Activated gamma-delta T cell treated with anti-CD3 and anti-CD28 coated beads, Interleukin-2, amount 50 U/mL, for 16 hours (primary cell): ENCODE measurements around the gene IL17B.

ENCODE experiments used
- DNase-seq: peaks from one replicate; pipeline ENCODE4 v3.0.0-alpha.2; 2020; ENCODE audit warnings: low read depth

Gene IL17B

DNA sequence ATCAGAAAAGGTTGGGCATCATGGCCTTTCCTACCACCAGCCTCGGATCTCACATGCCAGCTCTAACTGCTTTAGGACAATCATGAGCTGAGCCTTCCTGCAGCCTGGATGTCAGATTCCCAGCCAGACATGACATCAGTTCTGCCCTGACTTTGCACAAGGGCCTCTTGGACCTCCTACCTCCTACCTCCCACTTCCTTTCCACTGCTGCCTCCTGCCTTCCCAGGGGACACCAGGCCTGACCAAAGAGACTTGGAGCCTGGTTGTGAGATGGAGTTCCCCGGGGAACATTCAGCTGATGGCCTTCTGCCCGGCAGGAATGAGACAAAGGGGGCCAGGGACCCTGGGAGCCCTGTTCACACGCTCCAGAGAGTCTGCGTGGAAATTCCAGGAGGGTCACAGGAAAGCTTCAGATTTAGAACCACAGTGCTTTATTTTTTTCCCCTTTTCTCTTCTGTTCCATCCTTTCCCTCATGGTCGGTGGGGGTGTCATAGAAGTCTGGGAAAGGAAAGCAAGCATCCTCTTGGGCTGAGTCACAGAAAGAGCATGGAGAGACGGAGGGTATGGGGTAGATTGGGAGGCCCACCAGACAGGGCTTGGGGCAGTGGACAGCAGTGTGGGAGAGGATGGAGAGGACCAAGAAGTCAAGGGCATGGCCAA lies 35.4 kb upstream of the IL17B start:
- no peak for DNase-seq

DNA sequence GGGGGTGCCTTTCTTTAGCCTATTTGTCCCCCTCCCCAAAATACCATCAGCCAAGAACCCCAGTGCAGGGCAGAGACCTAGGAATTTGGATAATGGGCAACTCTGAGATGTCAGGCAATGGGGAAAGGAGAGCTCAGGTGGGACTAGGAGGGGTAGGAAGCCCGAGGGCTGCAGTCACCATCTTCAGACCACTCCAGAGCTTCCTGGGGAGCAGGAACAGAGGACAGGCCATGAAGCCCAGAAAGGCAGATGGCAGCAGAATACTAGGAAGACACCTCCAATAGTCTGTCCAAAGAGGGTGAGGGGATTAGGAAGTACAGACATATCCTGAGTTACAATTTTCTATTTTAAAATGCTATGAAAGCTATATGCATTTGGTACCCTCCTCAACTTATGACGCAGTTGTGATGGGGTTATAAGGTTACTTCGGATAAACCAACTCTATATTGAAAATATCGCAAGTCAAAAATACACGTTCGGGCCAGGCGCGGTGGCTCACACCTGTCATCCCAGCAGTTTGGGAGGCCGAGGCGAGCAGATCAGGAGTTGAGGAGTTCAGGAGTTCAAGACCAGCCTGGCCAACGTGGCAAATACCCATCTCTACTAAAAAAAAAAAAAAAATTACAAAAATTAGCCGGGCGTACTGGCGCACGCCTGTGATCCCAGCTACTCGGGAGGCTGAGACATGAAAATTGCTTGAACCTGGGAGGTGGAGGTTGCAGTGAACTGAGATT lies 34.6 kb upstream of the IL17B start:
- no peak for DNase-seq

DNA sequence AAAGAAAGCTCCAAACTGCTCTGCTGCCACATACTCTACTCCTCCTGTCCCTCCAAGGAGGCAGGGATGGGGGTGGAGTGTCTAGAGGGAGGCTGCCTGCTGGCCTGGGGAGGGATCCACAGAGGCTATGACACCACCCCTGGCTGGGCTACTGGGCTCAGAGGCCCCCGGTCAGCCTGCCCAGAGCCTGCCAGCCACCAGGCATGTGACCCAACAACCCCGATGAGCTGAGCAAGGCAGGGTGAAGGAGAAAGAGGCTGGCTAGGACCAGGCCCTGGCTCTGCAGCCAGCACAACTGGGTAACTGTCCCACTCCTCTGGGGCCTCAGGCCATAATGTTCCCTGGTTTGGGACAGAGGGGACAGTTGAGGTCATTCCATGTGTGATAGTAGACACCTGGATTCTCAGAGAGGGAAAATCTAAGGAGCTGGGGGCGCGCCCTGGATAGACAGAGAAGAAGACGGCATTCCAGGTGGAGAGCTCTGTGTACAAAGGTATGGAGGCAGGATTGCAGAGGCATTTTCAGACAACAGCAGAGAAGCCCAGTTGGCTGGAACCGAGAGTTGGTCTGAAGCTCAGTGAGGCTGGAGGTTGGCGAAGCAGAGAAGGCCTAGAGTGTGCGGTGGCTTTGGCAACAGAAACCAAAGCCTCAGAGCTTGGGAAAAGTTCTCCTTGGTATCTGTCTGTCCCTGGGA lies 33.8 kb upstream of the IL17B start:
- no peak for DNase-seq

DNA sequence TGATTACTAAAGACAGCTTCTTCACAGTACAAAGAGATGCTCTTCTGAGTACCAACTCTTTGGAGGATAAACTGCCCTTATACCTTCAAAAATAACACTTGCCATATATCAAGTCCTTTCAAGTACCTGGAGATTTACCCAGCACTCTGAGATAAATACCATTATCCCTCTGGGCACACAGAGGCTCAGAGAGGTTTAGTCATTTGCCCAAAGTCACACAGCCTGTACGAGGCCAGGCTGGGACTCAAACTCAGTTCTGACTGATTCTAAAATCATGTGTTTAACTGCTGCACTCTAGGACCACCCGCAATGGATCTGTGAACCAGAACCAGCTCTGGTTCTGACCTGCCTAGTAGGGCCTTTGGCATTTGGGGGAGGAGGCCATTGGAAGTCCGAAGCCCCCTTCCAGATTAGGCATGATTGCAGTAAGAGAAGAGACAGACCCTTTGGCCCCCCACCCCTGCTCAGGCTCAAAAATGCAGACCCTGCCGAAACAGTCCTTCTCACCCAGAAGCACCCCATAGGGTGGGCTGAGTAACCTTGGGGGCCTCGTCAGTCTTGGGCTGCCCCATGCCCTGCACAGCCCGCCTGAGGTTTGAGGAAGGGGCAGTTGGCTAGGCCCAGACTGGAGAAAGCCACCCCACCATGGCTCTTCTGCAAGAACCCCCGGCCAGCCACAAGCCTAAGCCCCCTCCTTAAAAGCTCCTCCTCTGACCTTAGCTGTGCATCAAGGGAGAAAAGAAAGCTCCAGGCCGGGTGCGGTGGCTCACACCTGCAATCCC lies 32.8 kb upstream of the IL17B start:
- DNase-seq, result no peak

DNA sequence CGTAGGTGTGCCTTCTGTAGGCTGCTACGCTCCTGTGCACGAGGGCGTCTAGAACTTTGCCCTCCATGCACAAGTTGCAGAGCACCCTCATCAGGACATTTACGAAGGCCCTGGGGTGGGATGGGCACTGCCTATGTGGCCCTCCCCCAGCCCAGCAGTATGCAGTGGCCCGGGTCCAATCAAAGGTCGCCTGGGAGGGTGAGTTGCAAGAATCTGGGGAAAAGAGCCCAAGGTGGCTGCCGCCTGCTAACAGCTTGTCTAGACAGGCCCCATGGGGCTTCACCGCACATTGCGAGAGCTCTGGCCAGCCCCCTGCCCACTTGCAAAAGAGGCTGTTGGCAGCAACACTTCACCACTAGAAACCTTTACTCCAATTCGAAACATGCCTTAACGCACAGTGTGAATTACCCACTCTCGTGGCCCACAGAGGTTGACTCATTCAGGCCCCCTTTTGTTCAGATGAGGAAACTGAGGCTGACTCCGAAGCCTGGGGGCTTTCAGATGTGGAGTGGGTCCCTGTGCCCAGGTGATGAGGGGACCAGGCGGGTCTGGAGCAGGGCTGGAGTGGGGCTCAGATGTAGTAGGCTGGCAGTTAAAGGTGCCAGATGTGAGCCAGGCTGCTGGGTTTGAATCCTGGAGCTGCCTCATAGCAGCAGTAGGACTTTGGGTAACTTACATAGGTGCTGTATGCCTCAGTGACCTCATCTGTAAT lies 31.8 kb upstream of the IL17B start:
- no peak for DNase-seq

DNA sequence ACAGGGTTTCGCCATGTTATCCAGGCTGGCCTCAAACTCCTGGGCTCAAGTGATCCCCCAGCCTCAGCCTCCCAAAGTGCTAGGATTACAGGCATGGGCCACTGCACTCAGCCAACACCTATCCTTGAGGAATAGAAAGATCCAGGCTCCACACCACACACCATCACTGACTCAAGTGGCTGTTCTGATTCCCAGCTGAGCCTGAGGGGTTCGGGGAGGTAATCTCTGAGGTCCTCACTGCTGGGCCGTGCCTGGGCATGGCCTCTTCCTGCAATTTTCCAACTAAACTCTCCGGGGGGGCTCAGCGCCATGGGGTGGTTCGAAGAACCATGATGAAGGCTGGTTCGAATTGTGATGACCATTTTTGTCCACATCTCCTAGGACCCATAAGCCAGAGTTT lies 31.0 kb upstream of the IL17B start:
- no peak for DNase-seq

DNA sequence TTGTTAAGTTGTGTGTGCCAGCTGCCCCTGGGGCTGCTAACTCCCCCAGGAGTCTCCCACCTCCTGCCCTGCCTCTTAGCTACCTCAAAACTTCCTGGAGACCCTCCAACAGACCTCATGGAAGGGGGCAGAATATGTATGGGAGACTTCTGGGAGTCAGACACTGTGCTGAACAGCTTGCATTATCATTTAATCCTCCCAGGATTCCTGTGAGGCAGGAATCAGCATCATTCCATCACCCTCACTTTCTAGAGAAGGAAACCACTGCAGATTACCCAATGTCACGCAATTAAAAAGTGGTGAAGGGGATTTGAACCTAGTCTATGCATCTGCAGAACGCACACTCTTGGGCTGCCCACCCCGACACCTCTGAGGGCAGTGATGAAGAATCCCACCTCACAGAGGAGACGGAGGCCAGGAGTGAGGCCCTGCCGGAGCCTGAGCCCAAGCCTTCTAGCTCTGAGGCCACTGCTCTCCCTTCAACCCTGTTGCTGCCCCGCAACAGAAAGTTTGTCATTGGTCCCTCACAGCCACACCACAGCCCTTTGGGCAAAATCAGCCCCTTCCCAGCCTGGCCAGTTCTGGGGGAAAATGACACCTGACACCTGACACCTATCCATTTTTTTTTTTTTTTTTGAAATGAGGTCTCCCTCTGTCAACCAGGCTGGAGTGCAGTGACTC lies 30.3 kb upstream of the IL17B start:
- DNase-seq, result no peak

DNA sequence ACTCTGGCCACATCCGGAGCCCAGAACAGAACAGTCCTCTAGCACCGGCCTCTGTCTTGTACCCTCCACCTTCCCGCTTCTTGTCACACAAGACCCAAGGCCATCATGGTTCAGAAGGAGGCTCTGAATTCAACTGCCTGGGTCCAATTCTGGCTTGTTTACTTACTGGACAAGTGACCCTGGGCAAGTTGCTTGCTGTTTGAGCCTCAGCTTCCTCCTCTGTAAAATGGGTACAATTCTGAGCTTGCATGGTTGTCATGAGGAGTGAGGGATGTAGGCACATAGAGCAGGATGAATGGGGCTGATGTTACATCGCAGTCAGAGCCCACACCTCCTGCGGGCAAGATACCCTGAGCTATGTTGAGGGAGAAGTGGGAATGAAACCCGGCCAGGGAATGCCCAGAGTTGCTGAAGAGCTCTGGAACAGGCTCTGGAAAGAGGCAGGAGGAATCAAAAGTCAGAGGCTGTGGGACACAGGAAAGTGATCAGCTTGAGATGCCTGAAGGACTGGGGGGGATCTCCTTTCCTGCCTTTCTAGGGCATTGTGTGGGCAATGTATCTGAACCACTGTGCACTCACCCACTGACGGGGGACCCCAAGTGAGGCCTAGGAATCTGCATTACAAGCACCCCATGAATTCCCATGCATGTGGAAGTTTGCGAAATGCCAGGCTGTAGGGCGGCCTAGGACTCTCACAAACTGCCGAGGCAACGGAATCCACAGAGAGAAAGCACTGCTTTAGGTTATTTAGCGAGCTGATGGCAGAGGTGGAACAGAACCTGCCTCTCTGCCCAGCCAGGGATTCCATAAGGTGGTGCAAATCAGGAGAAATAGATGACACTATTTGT lies 29.4 kb upstream of the IL17B start:
- no peak for DNase-seq

DNA sequence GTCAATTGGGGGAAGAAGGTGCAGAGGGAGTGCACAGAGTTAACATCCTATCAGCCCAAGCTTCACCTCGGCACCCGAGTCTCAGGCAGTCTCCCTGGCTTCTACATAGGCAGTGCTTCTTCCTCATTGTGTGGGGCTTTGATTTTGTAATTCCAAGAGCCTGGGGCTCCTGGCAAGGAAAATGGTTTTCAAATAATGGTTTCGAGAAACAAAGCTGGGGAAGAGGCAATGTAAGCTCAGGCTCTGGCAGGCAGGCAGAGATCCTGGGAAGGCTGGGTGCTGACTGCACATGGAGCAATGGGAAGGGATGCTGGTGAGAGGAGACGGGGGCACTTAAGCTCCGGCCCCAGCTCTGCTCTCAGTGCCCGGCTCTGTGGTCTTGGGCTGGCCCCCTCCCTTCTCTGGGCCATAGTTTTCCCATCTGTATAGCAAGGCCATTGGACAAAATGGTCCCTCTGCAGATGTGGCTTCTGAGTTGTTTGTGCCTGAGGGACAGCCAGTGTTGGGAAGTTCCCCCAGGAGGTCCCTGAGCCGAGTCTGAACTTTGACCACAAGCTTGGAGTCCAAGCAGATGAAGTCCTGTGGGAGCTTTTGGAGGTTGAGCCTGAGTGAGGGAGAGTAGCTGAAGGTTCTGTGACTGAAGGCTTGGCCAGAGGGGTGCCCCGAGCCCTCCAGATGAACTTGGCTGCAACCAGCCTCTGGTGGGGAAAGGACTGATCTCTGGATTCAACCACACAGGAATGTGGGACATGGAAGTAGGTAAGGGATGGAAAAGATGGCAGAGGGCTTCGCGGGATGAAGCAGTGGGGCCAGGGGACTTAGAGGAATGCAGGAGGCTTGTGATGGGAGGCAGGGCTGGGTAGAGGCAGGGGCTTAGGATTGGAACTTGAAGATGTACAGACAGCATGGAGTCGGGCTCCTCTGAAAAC lies 28.5 kb upstream of the IL17B start:
- no peak for DNase-seq

DNA sequence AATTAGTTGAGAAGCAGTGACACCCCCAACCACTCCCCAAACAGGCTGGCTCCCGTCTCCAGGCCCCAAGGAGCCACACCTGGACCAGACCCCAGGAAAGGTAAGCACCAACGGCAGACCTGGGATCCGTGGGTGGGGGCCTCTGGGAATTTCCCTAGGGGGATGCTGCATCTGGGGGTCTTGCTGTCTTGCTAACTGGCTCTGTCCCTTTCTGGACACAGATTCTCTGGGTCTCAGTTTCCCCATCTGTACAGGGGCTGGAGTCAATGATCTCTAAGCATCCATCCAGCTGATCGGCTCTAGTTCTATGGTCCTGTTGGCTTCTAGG lies 27.9 kb upstream of the IL17B start:
- DNase-seq, result no peak

DNA sequence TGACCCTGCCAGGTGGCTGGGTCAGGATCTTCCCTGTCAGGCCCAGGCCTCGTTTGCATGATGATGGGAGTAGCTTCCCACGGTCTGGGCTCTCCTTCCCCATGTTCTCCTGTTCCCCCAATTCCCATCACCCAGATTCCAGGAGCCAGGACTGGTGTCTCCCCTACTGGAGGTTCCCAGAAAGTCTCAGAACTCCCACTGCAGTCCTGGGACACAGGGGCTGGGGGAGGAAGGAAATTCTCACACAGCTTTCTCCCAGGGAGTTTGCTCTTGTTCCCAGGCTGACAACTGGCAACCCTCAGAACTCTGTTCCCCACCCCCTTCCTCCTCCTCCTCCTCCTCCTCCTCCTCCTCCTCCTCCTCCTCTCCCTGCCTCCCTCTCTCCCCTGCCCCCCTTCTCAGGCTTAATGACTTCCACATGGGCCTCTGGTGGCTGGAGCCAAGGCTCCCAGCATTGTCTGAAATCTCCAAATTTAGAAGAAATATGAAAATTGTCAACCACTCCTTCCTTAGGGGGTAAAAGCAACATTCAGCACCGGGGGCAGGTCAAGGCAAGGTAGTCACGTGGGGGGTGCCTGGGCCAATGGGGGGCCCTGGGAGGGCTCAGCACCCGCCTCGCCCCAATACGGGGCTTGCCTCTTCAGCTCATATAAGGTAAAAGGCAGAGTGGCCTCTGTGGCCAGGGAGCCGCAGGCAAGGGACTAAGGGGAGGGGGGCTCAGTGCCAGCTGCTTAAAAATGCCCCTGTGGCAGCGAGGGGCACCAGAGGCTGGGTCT lies 27.3 kb upstream of the IL17B start:
- no peak for DNase-seq

DNA sequence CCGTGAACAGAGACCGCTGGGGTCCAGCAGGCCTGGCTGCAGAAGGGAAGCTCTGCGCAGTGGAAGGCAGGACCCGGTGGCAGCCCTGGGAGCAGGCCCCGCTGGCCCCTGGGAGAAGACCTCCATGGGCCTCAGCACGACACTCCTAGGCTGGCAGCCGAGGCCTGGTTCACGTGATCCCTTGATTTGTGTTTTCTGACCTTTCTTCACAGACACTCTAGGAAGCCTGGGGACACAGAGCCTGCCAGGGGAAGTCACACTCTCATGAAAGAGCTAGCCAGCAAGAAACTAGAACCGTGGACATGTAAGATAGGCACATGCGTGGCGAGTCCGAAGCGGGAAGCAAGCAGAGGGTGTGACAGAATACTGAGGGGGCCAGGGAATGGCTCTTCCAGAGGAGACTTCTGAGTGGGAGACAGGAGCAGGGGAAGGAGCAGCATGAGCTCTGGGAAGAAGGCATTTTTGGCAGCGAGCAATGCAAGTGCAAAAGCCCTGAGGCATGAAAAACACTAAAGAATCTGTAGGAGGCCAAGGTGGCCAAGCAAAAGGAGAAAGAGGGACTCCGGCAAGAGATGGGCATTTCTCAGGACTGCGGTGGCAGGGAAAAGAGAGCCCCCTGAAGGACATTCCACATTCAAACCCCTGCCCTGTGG lies 26.6 kb upstream of the IL17B start:
- no peak for DNase-seq

DNA sequence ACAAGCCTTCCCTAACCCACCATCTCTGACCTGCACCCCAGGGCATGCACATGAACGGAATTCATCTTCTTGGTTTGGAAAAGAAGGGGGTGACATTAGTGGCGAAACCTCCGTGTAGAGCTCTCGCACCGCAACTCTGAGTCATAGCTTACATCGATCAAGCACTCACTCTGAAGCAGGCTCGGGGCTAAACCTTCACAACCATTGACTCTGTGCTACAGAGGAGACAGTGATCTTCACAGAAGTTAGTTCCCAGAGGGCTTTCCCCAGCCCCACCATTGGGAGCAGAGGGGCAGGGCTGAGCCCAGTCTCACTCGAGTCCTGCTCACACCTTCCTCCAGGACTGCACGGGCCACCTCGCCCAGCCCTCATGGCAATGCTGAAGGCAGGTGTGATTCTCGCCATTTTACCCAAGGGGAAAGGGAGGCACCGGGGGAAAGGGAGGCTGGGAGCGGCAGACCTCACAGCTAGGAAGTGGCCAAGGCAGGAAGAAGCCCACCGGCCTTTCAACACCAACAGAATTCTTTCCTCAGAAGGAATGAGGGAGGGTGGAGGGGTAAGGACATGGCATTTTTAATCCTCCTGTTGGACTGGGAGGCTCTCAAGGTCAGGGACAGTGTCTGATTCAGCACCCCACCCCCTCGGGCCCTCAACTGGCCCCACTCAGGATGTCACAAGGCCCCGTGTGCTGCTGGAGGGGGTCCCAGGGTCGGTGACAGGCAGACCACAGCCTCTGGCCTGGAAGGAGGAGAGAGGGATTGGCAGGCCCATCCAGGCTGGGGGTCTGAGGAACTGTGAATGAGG lies 25.9 kb upstream of the IL17B start:
- no peak for DNase-seq

DNA sequence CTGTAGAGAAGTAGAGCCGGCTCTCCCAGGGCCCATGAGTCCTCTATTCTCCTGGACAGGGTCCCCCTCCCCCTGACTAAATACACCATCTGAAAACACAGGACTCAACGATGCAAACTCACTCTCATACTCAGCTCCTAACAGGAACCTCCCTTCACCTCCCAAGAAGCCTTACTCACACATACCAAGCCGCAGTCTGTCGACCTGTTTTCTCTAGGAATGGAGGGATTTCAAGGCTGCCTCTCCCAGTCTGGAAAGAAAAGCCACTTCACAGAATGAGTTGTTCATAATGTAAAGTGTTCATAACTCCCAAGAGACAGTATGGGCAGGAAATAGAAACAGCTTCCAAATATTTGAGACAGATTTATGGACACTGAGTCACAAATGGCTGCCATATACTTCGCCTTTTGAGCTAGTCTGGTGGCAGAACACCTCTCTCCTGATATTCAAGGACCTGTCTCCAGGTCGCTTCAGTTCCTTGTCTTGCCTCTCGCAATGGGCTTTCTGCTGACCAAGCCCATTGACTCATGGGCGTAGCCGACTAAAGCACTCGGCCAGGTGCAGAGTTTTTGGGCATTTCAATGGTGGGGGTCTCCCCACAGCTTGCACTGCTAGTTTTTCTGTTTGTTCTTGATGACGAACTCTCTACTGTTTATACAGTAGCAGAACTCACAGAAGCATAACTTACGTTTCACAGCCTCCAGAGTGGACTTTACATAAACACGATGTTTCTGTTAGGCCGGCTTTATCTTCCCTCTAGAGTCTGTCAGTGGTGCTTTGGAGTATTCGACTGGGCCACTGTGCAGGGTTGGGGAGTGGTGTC lies 25.0 kb upstream of the IL17B start:
- DNase-seq, result no peak

DNA sequence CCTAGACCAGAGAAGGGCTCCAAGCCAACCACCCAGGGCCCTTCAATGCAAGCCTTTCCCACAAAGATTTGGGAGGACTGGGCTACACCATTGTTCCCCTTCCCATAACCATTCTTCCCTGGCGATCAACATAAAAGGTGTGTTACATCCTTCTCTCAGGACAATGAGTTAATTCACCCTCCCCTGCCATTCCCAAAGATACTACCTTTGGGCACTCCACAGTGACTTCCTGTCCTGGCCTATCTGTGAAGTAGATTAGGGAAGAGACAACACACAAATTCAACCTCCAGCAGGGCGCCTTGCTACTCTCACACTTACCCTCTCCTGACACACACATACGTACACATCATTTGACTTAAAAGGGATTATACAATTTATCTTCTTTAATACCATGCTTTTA lies 23.2 kb upstream of the IL17B start:
- DNase-seq, result no peak

DNA sequence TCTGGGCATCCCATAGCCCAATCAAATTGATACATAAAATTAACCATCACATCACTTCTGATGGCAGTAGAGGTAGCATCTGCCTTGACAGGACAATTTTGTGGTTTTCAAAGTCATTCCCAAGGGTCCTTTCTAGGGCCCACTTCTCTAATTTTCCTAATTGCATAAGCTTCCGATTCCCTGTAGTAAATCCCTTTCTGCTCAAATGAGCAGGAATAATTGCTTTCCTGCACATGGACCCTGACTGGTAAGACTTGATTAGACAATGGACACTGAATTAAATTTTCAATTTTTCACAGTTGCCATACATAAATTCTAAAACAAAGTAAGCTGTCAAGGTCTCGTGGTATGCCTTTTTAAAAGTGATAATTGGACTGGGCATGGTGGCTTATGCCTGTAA lies 22.0 kb upstream of the IL17B start:
- no peak for DNase-seq
